NCI-H1092 treated with DMSO at 0.1 percent for 48 hours (cell line): ENCODE measurements around the gene PPP6R2.

Source experiments
- DNase-seq: peaks from one replicate; lab custom pipeline; 2025; lab: John Stamatoyannopoulos, UW

PPP6R2 gene

GRCh38 chr22:50447576-50448551 lies 104.7 kb downstream of the PPP6R2 start:
- no peak for DNase-seq

GRCh38 chr22:50452649-50453048 lies 109.5 kb downstream of the PPP6R2 start:
- DNase-seq: no peak

- DNase-seq: no peak
Measured at GRCh38 chr22:50454556-50455075, 111.5 kb downstream of the PPP6R2 start.

- DNase-seq: no peak
Measured at GRCh38 chr22:50455201-50455600, 112.1 kb downstream of the PPP6R2 start.

- no peak for DNase-seq
Measured at GRCh38 chr22:50456026-50456425, 112.9 kb downstream of the PPP6R2 start.

GRCh38 chr22:50456466-50457234 lies 113.5 kb downstream of the PPP6R2 start:
- no peak for DNase-seq

- DNase-seq: no peak
Measured at GRCh38 chr22:50459016-50459415, 115.9 kb downstream of the PPP6R2 start.

GRCh38 chr22:50459496-50460140 lies 116.5 kb downstream of the PPP6R2 start:
- DNase-seq: no peak

GRCh38 chr22:50460938-50461337 lies 117.8 kb downstream of the PPP6R2 start:
- DNase-seq: no peak

- DNase-seq: no peak
Measured at GRCh38 chr22:50461536-50461935, 118.4 kb downstream of the PPP6R2 start.

- DNase-seq: no peak
Measured at GRCh38 chr22:50461979-50462540, 118.9 kb downstream of the PPP6R2 start.

- no peak for DNase-seq
Measured at GRCh38 chr22:50463188-50463900, 120.2 kb downstream of the PPP6R2 start.

GRCh38 chr22:50464451-50464850 lies 121.3 kb downstream of the PPP6R2 start:
- no peak for DNase-seq

- DNase-seq: no peak
Measured at GRCh38 chr22:50465066-50465930, 122.2 kb downstream of the PPP6R2 start.

GRCh38 chr22:50467341-50467740 lies 124.2 kb downstream of the PPP6R2 start:
- no peak for DNase-seq

- DNase-seq: no peak
Measured at GRCh38 chr22:50467773-50468440, 124.8 kb downstream of the PPP6R2 start.

GRCh38 chr22:50468626-50469025 lies 125.5 kb downstream of the PPP6R2 start:
- DNase-seq: no peak

GRCh38 chr22:50469377-50470305 lies 126.5 kb downstream of the PPP6R2 start:
- no peak for DNase-seq

GRCh38 chr22:50470491-50470890 lies 127.4 kb downstream of the PPP6R2 start:
- DNase-seq: no peak
